Osteoblast (primary cell): Measurements from ENCODE around the gene DPH6. TPM values are rescaled to one million over a fixed set of nuclear protein-coding genes. Genes with fewer than 3 reads are reported as not detected.
"Not testable (repeated sequence)": the region's sequence is repeated elsewhere in the genome, so short reads cannot be mapped to it uniquely, and the experiment has no call there.

ENCODE experiments used
- DNase-seq: peaks from one replicate; pipeline ENCODE4 v3.0.0; 2011; ENCODE audit warnings: low spot score, mixed read lengths; ENCODE audit not compliant: insufficient read length; ENCODE audit errors: missing footprints
- H2AFZ ChIP-seq: 2 replicates; pipeline ENCODE4 v1.6.0; 2011; ENCODE audit warnings: mild to moderate bottlenecking, low read length
- H3K27ac ChIP-seq: 2 replicates; pipeline ENCODE4 v1.5.1; 2011; ENCODE audit warnings: mild to moderate bottlenecking, low read depth, low read length, moderate library complexity
- H3K27me3 ChIP-seq: 2 replicates; pipeline ENCODE4 v1.6.0; 2012; ENCODE audit warnings: mild to moderate bottlenecking, control low read depth, inconsistent platforms, low read length, moderate library complexity; ENCODE audit not compliant: insufficient read depth
- H3K36me3 ChIP-seq: 2 replicates; pipeline ENCODE4 v1.5.1; 2011; ENCODE audit warnings: mild to moderate bottlenecking, low read length, control low read depth, moderate library complexity; ENCODE audit not compliant: insufficient read depth
- H3K4me1 ChIP-seq: 2 replicates; pipeline ENCODE4 v1.5.1; 2011; ENCODE audit warnings: mild to moderate bottlenecking, low read length, control low read depth, moderate library complexity; ENCODE audit not compliant: insufficient read depth
- H3K4me2 ChIP-seq: 2 replicates; pipeline ENCODE4 v1.6.0; 2011; ENCODE audit warnings: mild to moderate bottlenecking, low read length; ENCODE audit not compliant: insufficient read depth
- H3K4me3 ChIP-seq: fragments of 200-600 bp; sonication (generic); 3 replicates; pipeline ENCODE4 v1.5.1; 2012; ENCODE audit warnings: mild to moderate bottlenecking, low read length, inconsistent platforms; ENCODE audit not compliant: insufficient read depth
- H3K79me2 ChIP-seq: 2 replicates; pipeline ENCODE4 v1.6.0; 2012; ENCODE audit warnings: mild to moderate bottlenecking, low read length, control low read depth, inconsistent platforms; ENCODE audit not compliant: insufficient read depth
- H3K9me3 ChIP-seq: 2 replicates; pipeline ENCODE4 v1.5.1; 2011; ENCODE audit warnings: low read depth, low read length, control low read depth
- H4K20me1 ChIP-seq: 2 replicates; pipeline ENCODE4 v1.6.0; 2012; ENCODE audit warnings: mild to moderate bottlenecking, low read length, control low read depth; ENCODE audit not compliant: insufficient read depth
- total RNA-seq: library from RNA; depleted of rRNA; stranded (reverse); fragments of >200 nt; gene quantifications from 2 replicates; pipeline ENCODE4 v1.2.3, GENCODE V29; 2012
- TF ChIP-seq, protein P1 (sequence below): IDR thresholded peaks from 2 replicates; pipeline ENCODE4 v1.5.1; 2011; ENCODE audit warnings: mild to moderate bottlenecking, low read depth, low read length, moderate library complexity; ENCODE audit errors: extremely low read depth

The DPH6 gene
- total RNA-seq, 1 donor: 20.6 TPM

DNA sequence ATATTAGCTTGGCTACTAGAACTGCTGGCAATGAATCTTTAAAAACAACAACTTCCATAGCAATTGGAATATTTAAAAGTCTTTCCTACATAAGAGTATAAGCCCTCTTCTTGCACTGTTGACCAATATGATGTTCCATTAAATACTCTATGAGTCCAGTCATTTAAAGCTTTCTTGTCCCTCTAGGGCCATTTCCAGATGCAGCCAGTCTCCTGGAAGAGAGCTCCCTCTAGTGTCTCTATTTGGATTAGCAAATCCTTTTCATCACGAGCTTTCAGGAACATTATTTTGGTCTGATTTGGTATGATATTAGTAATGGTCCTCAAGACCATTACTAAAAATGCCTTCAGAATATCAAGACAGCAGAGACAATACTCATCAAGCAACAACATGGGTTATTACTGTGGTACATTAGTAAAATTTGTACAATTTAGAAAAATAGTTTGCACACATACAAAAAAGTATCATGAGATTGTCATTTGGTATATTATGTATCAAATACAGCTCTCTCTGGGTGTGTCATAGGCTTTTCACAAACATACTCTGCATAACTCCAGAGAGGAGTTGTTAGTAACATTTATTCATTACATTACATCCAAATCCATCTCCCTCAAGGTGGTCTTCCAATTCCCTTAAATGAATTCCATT is 101.3 kb downstream of the DPH6 start:
- Histone ChIP-seq H3K4me3 (no peak overlapping the region), H3K27me3 (no peaks in the 10 kb centered on the region), H3K27ac (no peak overlapping the region), H3K79me2 (no peaks in the 10 kb centered on the region), H3K9me3 (no peaks in the 10 kb centered on the region), H2AFZ (no peak overlapping the region), H3K36me3 (no peaks in the 10 kb centered on the region), H3K4me2 (no peak overlapping the region), H3K4me1 (peaks cover 12% of the 10 kb centered on the region), H4K20me1 (no peaks in the 10 kb centered on the region)
- DNase-seq: no peak
- TF ChIP-seq, protein P1, sequence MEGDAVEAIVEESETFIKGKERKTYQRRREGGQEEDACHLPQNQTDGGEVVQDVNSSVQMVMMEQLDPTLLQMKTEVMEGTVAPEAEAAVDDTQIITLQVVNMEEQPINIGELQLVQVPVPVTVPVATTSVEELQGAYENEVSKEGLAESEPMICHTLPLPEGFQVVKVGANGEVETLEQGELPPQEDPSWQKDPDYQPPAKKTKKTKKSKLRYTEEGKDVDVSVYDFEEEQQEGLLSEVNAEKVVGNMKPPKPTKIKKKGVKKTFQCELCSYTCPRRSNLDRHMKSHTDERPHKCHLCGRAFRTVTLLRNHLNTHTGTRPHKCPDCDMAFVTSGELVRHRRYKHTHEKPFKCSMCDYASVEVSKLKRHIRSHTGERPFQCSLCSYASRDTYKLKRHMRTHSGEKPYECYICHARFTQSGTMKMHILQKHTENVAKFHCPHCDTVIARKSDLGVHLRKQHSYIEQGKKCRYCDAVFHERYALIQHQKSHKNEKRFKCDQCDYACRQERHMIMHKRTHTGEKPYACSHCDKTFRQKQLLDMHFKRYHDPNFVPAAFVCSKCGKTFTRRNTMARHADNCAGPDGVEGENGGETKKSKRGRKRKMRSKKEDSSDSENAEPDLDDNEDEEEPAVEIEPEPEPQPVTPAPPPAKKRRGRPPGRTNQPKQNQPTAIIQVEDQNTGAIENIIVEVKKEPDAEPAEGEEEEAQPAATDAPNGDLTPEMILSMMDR: peak; percentile 92

DNA sequence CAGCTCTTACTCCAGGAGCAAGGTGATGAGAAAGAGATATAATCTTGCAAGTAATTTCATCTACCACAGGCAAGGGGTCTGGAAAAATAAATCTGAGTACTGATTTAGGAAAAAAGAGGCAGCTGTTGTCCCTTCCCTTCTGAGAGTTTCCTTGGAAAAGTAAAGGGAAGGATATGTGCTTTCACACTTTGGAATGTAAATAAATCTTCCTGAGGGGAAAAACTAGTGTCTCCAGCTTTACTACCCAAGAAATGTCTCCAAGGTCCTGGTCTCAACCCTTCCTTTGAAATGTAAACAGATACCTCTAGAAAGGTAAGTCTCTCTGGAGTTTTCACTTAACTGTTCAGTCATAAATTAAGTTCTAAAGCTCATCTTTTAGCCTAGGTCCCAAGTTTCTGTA is 102.6 kb downstream of the DPH6 start:
- no peaks in the 10 kb centered on the region for H3K79me2 ChIP-seq
- no peak overlapping the region for H3K4me3 ChIP-seq
- no peak overlapping the region for H2AFZ ChIP-seq
- no peaks in the 10 kb centered on the region for H3K27me3 ChIP-seq
- TF ChIP-seq, protein P1: no peak
- peaks cover 18% of the 10 kb centered on the region for H3K4me1 ChIP-seq
- no peak overlapping the region for H3K27ac ChIP-seq
- no peak for DNase-seq
- H4K20me1 ChIP-seq: no peaks in the 10 kb centered on the region
- H3K9me3 ChIP-seq: no peaks in the 10 kb centered on the region
- no peaks in the 10 kb centered on the region for H3K36me3 ChIP-seq
- no peak overlapping the region for H3K4me2 ChIP-seq

DNA sequence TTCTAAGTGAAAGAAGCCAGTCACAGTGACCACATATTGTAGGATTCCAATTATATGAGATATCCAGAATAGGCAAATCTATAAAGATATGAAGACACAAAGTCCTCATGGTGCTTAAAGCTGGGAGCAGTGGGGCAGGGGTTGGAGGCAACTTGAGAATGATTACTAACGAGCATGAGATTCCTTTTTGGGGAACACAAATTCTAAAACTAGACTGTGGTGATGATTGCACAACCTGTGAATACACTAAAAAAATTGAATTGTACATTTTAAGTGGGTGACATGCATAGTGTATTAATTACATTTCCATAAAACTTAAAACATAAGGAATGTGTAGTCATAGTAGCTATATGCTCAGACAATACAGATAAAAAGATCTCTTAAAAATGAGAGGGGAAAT is 103.2 kb downstream of the DPH6 start:
- TF ChIP-seq, protein P1: no peak
- Histone ChIP-seq H3K4me1 (peaks cover 18% of the 10 kb centered on the region), H3K27ac (no peak overlapping the region), H3K36me3 (no peaks in the 10 kb centered on the region), H3K27me3 (no peaks in the 10 kb centered on the region), H3K4me2 (no peak overlapping the region), H3K4me3 (no peak overlapping the region), H2AFZ (no peak overlapping the region), H4K20me1 (no peaks in the 10 kb centered on the region), H3K79me2 (no peaks in the 10 kb centered on the region), H3K9me3 (no peaks in the 10 kb centered on the region)
- no peak for DNase-seq

DNA sequence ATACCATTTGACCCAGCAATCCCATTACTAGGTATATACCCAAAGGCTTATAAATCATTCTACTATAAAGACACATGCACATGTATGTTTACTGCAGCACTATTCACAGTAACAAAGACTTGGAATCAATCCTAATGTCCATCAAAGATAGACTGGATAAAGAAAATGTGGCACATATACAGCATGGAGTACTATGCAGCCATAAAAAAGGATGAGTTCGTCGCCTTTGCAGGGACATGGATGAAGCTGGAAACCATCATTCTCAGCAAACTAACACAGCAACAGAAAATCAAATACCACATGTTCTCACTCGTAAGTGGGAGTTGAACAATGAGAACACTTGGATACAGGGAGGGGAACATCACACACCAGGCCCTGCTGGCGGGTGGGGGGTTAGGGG is 104.7 kb downstream of the DPH6 start:
- H3K4me2 ChIP-seq, DNase-seq, H3K79me2 ChIP-seq, H3K4me3 ChIP-seq, H3K27ac ChIP-seq, H3K27me3 ChIP-seq, H2AFZ ChIP-seq, H3K36me3 ChIP-seq, H3K9me3 ChIP-seq, H4K20me1 ChIP-seq: not testable (repeated sequence)
- H3K4me1 ChIP-seq: peaks cover 18% of the 10 kb centered on the region
